Fibroblast of villous mesenchyme (primary cell): ENCODE results near the gene TMPRSS9. TPM values are rescaled to one million over a fixed set of nuclear protein-coding genes. Genes with fewer than 3 reads are reported as not detected.
A peak's percentile ranks its signal among the peaks of the same experiment; 100 is the strongest.

Experiments
- DNase-seq: peaks from one replicate; pipeline ENCODE4 v3.0.0-alpha.2; 2010; ENCODE audit warnings: low read depth
- H3K4me3 ChIP-seq: 2 replicates; pipeline ENCODE4 v1.5.1; 2011; ENCODE audit warnings: low read depth, mild to moderate bottlenecking, low read length
- total RNA-seq: library from RNA; depleted of rRNA; stranded (reverse); fragments of >200 nt; gene quantifications from 2 replicates; pipeline ENCODE4 v1.2.3, GENCODE V29; 2012
- TF ChIP-seq, protein P1 (sequence below): IDR thresholded peaks from 2 replicates; pipeline ENCODE4 v1.5.1; 2012; ENCODE audit warnings: low read depth, mild to moderate bottlenecking, low read length; ENCODE audit not compliant: insufficient read depth

Gene TMPRSS9
- total RNA-seq, 1 donor = not detected

DNA sequence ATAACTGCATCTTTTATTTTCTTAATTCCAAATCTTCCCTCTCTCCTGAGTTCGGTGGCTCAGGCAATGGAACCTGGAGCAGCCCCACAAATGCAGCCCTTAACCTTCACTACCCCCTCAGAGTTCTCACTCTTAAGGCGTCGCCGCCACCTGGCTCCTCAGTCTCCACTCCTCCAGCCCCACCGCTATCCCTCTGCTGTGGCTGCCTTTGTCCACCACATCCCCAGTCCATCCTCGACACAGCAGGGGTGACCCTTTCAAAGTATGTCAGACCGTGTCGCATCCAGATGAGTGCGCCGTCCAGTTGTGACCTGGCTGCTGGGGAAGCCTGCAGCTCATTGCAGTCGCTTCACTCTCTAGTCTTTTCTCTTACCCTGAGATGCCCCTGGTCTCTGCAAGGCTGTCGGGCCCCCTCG is 30.6 kb upstream of the TMPRSS9 start:
- TF ChIP-seq, protein P1, sequence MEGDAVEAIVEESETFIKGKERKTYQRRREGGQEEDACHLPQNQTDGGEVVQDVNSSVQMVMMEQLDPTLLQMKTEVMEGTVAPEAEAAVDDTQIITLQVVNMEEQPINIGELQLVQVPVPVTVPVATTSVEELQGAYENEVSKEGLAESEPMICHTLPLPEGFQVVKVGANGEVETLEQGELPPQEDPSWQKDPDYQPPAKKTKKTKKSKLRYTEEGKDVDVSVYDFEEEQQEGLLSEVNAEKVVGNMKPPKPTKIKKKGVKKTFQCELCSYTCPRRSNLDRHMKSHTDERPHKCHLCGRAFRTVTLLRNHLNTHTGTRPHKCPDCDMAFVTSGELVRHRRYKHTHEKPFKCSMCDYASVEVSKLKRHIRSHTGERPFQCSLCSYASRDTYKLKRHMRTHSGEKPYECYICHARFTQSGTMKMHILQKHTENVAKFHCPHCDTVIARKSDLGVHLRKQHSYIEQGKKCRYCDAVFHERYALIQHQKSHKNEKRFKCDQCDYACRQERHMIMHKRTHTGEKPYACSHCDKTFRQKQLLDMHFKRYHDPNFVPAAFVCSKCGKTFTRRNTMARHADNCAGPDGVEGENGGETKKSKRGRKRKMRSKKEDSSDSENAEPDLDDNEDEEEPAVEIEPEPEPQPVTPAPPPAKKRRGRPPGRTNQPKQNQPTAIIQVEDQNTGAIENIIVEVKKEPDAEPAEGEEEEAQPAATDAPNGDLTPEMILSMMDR = no peak
- peak overlapping the region; percentile 93 for H3K4me3 ChIP-seq
- no peak for DNase-seq

DNA sequence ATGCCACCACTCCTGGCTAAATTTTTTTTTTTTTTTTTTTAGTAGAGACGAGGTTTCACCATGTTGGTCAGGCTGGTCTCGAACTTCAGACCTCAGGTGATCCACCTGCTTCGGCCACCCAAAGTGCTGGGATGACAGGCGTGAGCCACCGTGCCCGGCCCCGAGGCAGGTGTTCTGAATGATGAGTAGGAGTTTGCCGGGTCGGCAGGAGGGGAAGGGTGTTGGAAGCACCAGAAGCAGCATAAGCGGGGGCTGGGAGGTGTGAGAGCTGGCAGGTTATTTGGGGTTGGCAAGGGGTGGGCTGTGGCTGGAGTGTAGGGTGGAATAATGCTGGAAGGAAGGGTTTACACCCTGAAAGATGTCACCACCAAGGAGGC is 29.8 kb upstream of the TMPRSS9 start:
- no peak overlapping the region for H3K4me3 ChIP-seq
- no peak for DNase-seq
- TF ChIP-seq, protein P1 = no peak

DNA sequence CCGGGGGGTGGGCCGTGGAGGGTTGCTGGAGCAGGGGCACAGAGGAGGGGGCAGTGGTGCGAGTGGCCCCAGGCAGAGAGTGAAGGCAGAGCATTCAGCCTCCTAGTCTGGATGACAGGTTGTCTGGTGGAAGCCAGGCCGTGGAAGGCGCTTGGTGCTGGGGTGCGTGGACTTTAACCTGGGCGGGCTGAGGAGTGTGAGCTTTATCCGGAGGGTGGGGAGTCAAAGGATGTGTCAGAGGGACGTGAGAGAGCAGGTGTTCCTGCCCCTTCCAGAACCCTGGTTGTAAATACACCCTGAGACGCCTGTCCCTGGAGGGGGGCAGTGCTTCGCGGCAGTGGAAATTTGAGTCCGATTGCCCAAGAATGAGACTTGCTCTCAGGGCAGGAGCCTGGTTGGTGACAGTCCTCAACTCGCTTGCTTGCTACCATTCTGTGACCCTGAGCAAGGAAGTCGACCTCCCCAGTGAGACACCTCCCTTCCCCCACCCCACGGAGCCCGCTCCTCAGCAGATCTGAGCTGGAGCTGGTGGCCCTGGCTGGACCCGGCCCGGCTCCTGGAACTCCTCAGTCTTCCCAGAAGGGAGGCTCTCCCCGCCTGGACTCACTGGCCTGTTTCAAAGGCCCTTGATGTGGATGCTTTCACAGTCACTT is 29.3 kb upstream of the TMPRSS9 start:
- no peak for DNase-seq
- TF ChIP-seq, protein P1 = no peak
- no peak overlapping the region for H3K4me3 ChIP-seq

DNA sequence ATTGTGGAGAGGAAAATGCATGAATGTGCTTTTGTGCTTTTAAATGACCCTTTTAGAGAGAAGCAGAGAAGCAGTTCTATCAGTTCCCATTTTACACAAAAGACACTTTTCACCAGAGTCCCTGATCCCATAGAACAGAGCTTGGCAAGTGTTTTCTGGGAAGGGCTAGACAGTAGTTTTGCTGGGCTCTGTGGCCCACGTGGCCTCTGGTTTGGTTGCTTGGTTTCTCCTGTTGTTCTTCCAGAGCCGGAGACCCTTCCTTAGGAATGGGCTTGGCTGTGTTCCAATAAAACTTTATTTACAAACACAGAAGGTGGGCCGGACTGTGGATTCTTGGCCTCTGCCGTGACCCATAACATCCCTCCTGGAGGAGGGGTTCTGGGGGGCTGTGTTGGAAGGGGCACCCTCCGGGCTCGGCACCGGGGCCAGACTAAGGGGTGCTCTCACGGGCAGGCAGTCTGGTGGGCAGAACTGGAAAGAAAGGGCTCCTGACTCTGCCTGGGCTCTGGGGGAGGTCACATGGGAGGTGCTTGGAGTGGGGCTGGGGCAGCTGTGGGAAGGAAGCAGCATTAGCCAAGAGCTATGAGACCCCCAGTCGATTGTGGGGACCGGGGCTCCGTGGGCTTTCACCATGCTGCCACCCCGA is 28.3 kb upstream of the TMPRSS9 start:
- no peak overlapping the region for H3K4me3 ChIP-seq
- TF ChIP-seq, protein P1 = no peak
- DNase-seq = no peak

DNA sequence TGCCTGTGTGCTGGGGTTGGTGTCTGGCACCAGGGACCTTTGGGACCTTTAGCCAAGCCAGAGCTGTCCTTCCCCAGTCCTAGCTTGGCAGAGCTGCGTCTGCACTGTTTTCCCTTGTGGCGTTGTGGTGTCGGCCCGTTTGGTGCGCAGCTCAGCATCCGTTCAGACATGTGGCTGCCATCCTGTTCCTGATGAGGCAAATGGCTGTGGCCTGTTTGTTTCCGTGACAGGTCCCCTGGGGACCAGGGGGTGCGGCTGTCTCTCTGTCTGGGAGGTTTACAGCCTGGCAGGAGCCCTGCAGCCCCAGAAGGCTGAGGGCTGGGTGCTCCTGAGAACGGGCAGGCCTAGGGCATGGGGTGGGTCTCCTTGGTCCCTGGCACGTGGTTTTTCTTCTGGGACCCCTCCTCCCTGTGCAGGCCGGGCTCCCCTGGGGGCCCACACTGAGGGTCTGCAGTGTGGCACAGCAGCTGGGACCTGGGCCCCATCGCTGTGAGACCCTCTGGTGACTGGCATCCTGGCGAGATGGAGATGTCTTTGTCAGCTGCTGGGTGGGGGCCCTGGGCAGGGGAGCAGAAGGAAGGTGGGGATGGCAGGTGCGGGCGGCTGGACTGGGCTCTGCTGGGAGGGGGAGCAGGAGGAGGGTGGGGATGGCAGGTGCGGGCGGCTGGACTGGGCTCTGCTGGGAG is 27.6 kb upstream of the TMPRSS9 start:
- no peak overlapping the region for H3K4me3 ChIP-seq
- DNase-seq = no peak
- TF ChIP-seq, protein P1 = no peak

DNA sequence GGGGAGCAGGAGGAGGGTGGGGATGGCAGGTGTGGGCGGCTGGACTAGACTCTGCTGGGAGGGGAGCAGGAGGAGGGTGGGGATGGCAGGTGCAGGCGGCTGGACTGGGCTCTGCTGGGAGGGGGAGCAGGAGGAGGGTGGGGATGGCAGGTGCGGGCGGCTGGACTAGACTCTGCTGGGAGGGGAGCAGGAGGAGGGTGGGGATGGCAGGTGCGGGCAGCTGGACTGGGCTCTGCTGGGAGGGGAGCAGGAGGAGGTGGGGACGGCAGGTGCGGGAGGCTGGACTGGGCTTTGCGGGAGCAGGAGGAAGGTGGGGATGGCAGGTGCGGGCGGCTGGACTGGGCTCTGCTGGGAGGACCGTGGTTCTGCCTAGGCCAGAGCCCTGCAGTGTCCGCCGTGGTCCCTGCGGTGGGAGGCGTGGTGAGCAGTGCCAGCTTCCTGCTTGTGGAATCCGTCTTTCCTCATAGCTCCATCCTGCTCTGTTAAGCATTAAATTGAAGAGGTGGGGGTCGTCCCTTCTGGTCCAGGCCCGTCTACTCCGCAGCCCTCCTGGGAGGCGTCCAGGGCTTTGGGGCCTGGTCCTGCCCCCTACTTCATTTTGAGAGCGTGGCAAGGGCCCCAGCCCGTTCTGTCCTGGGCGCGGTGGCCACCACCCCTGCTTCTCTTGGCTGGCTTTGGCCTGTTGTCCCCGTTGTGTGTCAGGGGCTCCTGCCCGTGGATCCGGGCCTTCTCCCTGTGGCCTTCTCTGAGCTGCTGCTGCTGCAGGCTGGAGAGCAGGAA is 26.8 kb upstream of the TMPRSS9 start:
- no peak for DNase-seq
- no peak overlapping the region for H3K4me3 ChIP-seq
- TF ChIP-seq, protein P1 = no peak
